DOHH2 (cell line): ENCODE data around the gene CATSPER1.

Source experiments
- H3F3A ChIP-seq: fragments of 200-600 bp; sonication (generic), shearing (Covaris generic); 2 replicates; pipeline ENCODE4 v1.6.0; 2016; ENCODE audit warnings: antibody characterized with exemption, mild to moderate bottlenecking; ENCODE audit not compliant: control insufficient read depth, insufficient read depth
- H3K27ac ChIP-seq: fragments of 200-600 bp; sonication (generic); 2 replicates; pipeline ENCODE4 v1.5.1; 2014; ENCODE audit warnings: low read depth, mild to moderate bottlenecking, low read length, moderate library complexity
- H3K27me3 ChIP-seq: fragments of 200-600 bp; sonication (generic); 2 replicates; pipeline ENCODE4 v1.6.1; 2014; ENCODE audit warnings: mild to moderate bottlenecking, low read length, mixed read lengths; ENCODE audit not compliant: control insufficient read depth
- H3K36me3 ChIP-seq: fragments of 200-600 bp; sonication (generic); 2 replicates; pipeline ENCODE4 v1.6.1; 2014; ENCODE audit warnings: mild to moderate bottlenecking, low read length, moderate library complexity, mixed read lengths; ENCODE audit not compliant: control insufficient read depth
- H3K4me1 ChIP-seq: fragments of 200-600 bp; sonication (generic); 2 replicates; pipeline ENCODE4 v1.6.1; 2014; ENCODE audit warnings: mild to moderate bottlenecking, low read length, mixed read lengths; ENCODE audit not compliant: control insufficient read depth
- H3K4me2 ChIP-seq: fragments of 200-600 bp; sonication (generic); 2 replicates; pipeline ENCODE4 v1.6.0; 2014; ENCODE audit warnings: mild to moderate bottlenecking, low read length, moderate library complexity
- H3K4me3 ChIP-seq: fragments of 200-600 bp; sonication (generic); 2 replicates; pipeline ENCODE4 v1.5.1; 2014; ENCODE audit warnings: mild to moderate bottlenecking, low read length, mixed read lengths
- H3K79me2 ChIP-seq: fragments of 200-600 bp; sonication (generic); 2 replicates; pipeline ENCODE4 v1.6.1; 2014; ENCODE audit warnings: mild to moderate bottlenecking, low read length, mixed read lengths; ENCODE audit not compliant: control insufficient read depth
- H3K9me2 ChIP-seq: fragments of 200-600 bp; sonication (generic); replicated peaks from 2 replicates; pipeline ENCODE4 v1.6.1; 2014; ENCODE audit warnings: mild to moderate bottlenecking, low read length, mixed read lengths; ENCODE audit not compliant: control insufficient read depth
- H3K9me3 ChIP-seq: fragments of 200-600 bp; sonication (generic); 2 replicates; pipeline ENCODE4 v1.6.1; 2014; ENCODE audit warnings: antibody characterized with exemption, low read length, mixed read lengths; ENCODE audit not compliant: control insufficient read depth, insufficient read depth
- H4K20me1 ChIP-seq: fragments of 200-600 bp; sonication (generic); 2 replicates; pipeline ENCODE4 v1.6.0; 2014; ENCODE audit warnings: low read depth, mild to moderate bottlenecking, antibody characterized with exemption, low read length, moderate library complexity; ENCODE audit not compliant: control insufficient read depth, insufficient read depth
- EZH2phosphoT487 ChIP-seq: fragments of 200-600 bp; sonication (generic); IDR thresholded peaks from 2 replicates; pipeline ENCODE4 v1.6.1; 2017; ENCODE audit warnings: borderline replicate concordance, mild to moderate bottlenecking, antibody characterized with exemption, low read length, moderate library complexity, mixed read lengths
- TF ChIP-seq, protein P1 (sequence below): fragments of 200-600 bp; sonication (generic); IDR thresholded peaks from one replicate; pipeline ENCODE4 v1.5.1; 2014; ENCODE audit warnings: antibody characterized with exemption, mild to moderate bottlenecking, low read depth, low read length; ENCODE audit not compliant: poor library complexity, severe bottlenecking

Gene CATSPER1

GRCh38 chr11:66061268-66061667, 35.0 kb upstream of the CATSPER1 start:
- Histone ChIP-seq H3K4me2 (no peak overlapping the region), H3K4me3 (no peak overlapping the region), H3K9me3 (no peaks in the 10 kb centered on the region), H3K27me3 (no peaks in the 10 kb centered on the region), H3K79me2 (peaks cover 24% of the 10 kb centered on the region), H4K20me1 (no peaks in the 10 kb centered on the region), H3K4me1 (peaks cover 4% of the 10 kb centered on the region; the same call in 1 of the 2 replicates), H3K27ac (no peak overlapping the region), H3F3A (peaks cover 16% of the 10 kb centered on the region), H3K36me3 (peaks cover 94% of the 10 kb centered on the region), H3K9me2 (no peaks in the 10 kb centered on the region)
- TF ChIP-seq EZH2phosphoT487, result no peak

GRCh38 chr11:66059966-66060680, 33.8 kb upstream of the CATSPER1 start:
- no peak overlapping the region for H3K4me3 ChIP-seq
- peaks cover 27% of the 10 kb centered on the region for H3K79me2 ChIP-seq
- no peaks in the 10 kb centered on the region for H3K9me3 ChIP-seq
- peaks cover 4% of the 10 kb centered on the region; the same call in 1 of the 2 replicates for H3K4me1 ChIP-seq
- TF ChIP-seq, protein P1, sequence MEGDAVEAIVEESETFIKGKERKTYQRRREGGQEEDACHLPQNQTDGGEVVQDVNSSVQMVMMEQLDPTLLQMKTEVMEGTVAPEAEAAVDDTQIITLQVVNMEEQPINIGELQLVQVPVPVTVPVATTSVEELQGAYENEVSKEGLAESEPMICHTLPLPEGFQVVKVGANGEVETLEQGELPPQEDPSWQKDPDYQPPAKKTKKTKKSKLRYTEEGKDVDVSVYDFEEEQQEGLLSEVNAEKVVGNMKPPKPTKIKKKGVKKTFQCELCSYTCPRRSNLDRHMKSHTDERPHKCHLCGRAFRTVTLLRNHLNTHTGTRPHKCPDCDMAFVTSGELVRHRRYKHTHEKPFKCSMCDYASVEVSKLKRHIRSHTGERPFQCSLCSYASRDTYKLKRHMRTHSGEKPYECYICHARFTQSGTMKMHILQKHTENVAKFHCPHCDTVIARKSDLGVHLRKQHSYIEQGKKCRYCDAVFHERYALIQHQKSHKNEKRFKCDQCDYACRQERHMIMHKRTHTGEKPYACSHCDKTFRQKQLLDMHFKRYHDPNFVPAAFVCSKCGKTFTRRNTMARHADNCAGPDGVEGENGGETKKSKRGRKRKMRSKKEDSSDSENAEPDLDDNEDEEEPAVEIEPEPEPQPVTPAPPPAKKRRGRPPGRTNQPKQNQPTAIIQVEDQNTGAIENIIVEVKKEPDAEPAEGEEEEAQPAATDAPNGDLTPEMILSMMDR, result no peak
- no peak for TF ChIP-seq EZH2phosphoT487
- no peaks in the 10 kb centered on the region; the same call in 1 of the 2 replicates for H4K20me1 ChIP-seq
- no peak overlapping the region for H3K27ac ChIP-seq
- peaks cover 6% of the 10 kb centered on the region for H3F3A ChIP-seq
- no peaks in the 10 kb centered on the region for H3K27me3 ChIP-seq
- H3K9me2 ChIP-seq, result no peaks in the 10 kb centered on the region
- peaks cover 96% of the 10 kb centered on the region for H3K36me3 ChIP-seq
- no peak overlapping the region for H3K4me2 ChIP-seq

GRCh38 chr11:66056501-66056900, 30.2 kb upstream of the CATSPER1 start:
- Histone ChIP-seq H3K27ac (no peak overlapping the region), H4K20me1 (peaks cover 4% of the 10 kb centered on the region; the same call in 1 of the 2 replicates), H3K36me3 (peaks cover 89% of the 10 kb centered on the region), H3K79me2 (peaks cover 46% of the 10 kb centered on the region), H3K4me1 (peaks cover 12% of the 10 kb centered on the region), H3K4me2 (no peak overlapping the region), H3K9me2 (no peaks in the 10 kb centered on the region), H3K27me3 (no peaks in the 10 kb centered on the region), H3K9me3 (no peaks in the 10 kb centered on the region), H3K4me3 (no peak overlapping the region), H3F3A (no peaks in the 10 kb centered on the region)
- TF ChIP-seq, protein P1, result no peak
- no peak for TF ChIP-seq EZH2phosphoT487

DNA sequence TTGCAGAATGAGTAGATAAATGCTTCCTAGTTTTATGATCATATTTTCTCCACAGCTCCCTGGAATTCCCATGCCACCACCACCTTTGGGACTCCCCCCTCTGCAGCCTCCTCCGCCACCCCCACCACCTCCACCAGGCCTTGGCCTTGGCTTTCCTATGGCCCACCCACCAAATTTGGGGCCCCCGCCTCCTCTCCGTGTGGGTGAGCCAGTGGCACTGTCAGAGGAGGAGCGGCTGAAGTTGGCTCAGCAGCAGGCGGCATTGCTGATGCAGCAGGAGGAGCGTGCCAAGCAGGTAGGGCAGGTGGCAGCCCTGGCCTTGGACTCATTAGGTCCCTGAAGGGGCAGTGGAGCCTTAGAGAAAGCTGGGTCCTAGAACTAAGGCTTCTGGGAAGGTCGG, 28.7 kb upstream of the CATSPER1 start:
- Histone ChIP-seq H3K79me2 (peaks cover 45% of the 10 kb centered on the region), H3K27me3 (no peaks in the 10 kb centered on the region), H3K36me3 (peaks cover 74% of the 10 kb centered on the region), H4K20me1 (peaks cover 4% of the 10 kb centered on the region; the same call in 1 of the 2 replicates), H3K9me3 (no peaks in the 10 kb centered on the region), H3K4me1 (peaks cover 18% of the 10 kb centered on the region), H3K9me2 (no peaks in the 10 kb centered on the region), H3K27ac (no peak overlapping the region), H3F3A (no peaks in the 10 kb centered on the region), H3K4me2 (no peak overlapping the region), H3K4me3 (no peak overlapping the region)
- TF ChIP-seq, protein P1, result no peak
- no peak for TF ChIP-seq EZH2phosphoT487
